Fibroblast of lung (primary cell): ENCODE data around the gene HEPACAM. TPM values are rescaled to one million over a fixed set of nuclear protein-coding genes. Genes with fewer than 3 reads are reported as not detected.

Source experiments
- DNase-seq, 2 donors: peaks; one replicate each; pipeline versions ENCODE4 v3.0.0 to v3.0.0-alpha.2; 2010; ENCODE audit warnings: low read depth in 2 of 2
- H2AFZ ChIP-seq: 2 replicates; pipeline ENCODE4 v1.5.1; 2012; ENCODE audit warnings: low read length, control low read depth, inconsistent platforms
- H3K27ac ChIP-seq: 2 replicates; pipeline ENCODE4 v1.5.1; 2011; ENCODE audit warnings: low read length, control low read depth; ENCODE audit not compliant: insufficient read depth
- H3K27me3 ChIP-seq: 2 replicates; pipeline ENCODE4 v1.5.1; 2011; ENCODE audit warnings: mild to moderate bottlenecking, low read length; ENCODE audit not compliant: control insufficient read depth, insufficient read depth
- H3K36me3 ChIP-seq: 2 replicates; pipeline ENCODE4 v1.5.1; 2011; ENCODE audit warnings: low read length; ENCODE audit not compliant: control insufficient read depth, insufficient read depth
- H3K4me1 ChIP-seq: 2 replicates; pipeline ENCODE4 v1.5.1; 2011; ENCODE audit warnings: low read length; ENCODE audit not compliant: control insufficient read depth, insufficient read depth; ENCODE audit errors: extremely low read depth
- H3K4me2 ChIP-seq: 2 replicates; pipeline ENCODE4 v1.5.1; 2011; ENCODE audit warnings: low read length, control low read depth; ENCODE audit not compliant: insufficient read depth; ENCODE audit errors: extremely low read depth
- H3K4me3 ChIP-seq, 4 experiments: fragments of 200-600 bp in 1 of 4; sonication (generic) in 1 of 4; replicated peaks in 1 of 4; 2 replicates each; pipeline ENCODE4 v1.5.1; 2011 to 2016; ENCODE audit warnings: low read length in 4 of 4, low read depth in 3 of 4, mild to moderate bottlenecking in 3 of 4, control low read depth in 2 of 4, inconsistent platforms in 1 of 4, mixed read lengths in 1 of 4; ENCODE audit not compliant: insufficient read depth in 1 of 4; ENCODE audit errors: control extremely low read depth in 1 of 4
- H3K79me2 ChIP-seq: 2 replicates; pipeline ENCODE4 v1.5.1; 2012; ENCODE audit warnings: mild to moderate bottlenecking, low read length, inconsistent platforms; ENCODE audit not compliant: control insufficient read depth, insufficient read depth
- H3K9ac ChIP-seq: 2 replicates; pipeline ENCODE4 v1.5.1; 2011; ENCODE audit warnings: mild to moderate bottlenecking, low read length, control low read depth; ENCODE audit not compliant: insufficient read depth
- H3K9me3 ChIP-seq: 2 replicates; pipeline ENCODE4 v1.5.1; 2012; ENCODE audit warnings: low read depth, low read length; ENCODE audit not compliant: control insufficient read depth, insufficient read depth
- H4K20me1 ChIP-seq: 2 replicates; pipeline ENCODE4 v1.5.1; 2011; ENCODE audit warnings: low read length; ENCODE audit not compliant: control insufficient read depth, insufficient read depth; ENCODE audit errors: extremely low read depth
- EZH2 ChIP-seq: IDR thresholded peaks from 2 replicates; pipeline ENCODE4 v1.5.1; 2012; ENCODE audit warnings: low read length, control low read depth, mild to moderate bottlenecking; ENCODE audit errors: missing control alignments
- polyA plus RNA-seq, 2 donors: library from polyadenylated mRNA; depleted of rRNA in 1 of 2; stranded (reverse) in 1 of 2; unstranded in 1 of 2; fragments of >200 nt; gene quantifications; 2 replicates each; pipeline ENCODE4 v1.2.1, GENCODE V29; 2011 to 2012; ENCODE audit warnings: missing spikeins in 1 of 2
- total RNA-seq: library from RNA; depleted of rRNA; stranded (reverse); fragments of >200 nt; gene quantifications from 2 replicates; pipeline ENCODE4 v1.2.1, GENCODE V29; 2014
- TF ChIP-seq, protein P1 (sequence below), 2 donors: IDR thresholded peaks in 1 of 2; conservative IDR thresholded peaks in 1 of 2; 1 replicate in 1 of 2; 2 replicates in 1 of 2; pipeline ENCODE4 v1.5.1; 2011 to 2012; ENCODE audit warnings: low read length in 2 of 2, control low read depth in 1 of 2, inconsistent platforms in 1 of 2, low read depth in 1 of 2, mild to moderate bottlenecking in 1 of 2

HEPACAM gene
- total and polyA plus RNA-seq, 2 donors (not counting 1 experiment from before 2014, with no cell fraction given), result under 0.01 to 0.11 TPM

DNA sequence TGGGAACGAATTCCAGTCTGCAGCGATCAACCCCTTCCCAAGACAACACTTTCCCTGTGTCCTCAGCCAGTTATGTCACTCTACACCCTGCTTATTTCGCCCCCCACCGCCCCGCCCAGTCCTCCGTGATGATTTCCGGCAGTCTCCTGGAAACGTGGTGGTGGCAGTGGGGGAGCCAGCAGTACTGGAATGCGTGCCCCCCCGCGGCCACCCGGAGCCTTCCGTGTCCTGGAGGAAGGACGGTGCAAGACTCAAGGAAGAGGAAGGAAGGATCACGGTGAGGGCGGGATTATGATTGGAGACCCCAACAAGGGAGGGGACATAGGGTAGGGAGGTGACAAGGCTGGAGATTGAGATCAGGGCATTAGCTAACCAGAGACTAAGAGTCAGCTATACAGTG lies 66.5 kb downstream of the HEPACAM start:
- Histone ChIP-seq H3K79me2 (no peaks in the 10 kb centered on the region), H3K36me3 (no peaks in the 10 kb centered on the region), H4K20me1 (no peaks in the 10 kb centered on the region), H3K9ac (no peak overlapping the region), H3K4me1 (peaks cover 2% of the 10 kb centered on the region), H2AFZ (no peak overlapping the region), H3K9me3 (no peaks in the 10 kb centered on the region), H3K27ac (no peak overlapping the region), H3K4me3 (no peak overlapping the region), H3K27me3 (peaks cover 76% of the 10 kb centered on the region), H3K4me2 (no peak overlapping the region)
- no peak for DNase-seq
- TF ChIP-seq EZH2, result no peak
- TF ChIP-seq, protein P1, sequence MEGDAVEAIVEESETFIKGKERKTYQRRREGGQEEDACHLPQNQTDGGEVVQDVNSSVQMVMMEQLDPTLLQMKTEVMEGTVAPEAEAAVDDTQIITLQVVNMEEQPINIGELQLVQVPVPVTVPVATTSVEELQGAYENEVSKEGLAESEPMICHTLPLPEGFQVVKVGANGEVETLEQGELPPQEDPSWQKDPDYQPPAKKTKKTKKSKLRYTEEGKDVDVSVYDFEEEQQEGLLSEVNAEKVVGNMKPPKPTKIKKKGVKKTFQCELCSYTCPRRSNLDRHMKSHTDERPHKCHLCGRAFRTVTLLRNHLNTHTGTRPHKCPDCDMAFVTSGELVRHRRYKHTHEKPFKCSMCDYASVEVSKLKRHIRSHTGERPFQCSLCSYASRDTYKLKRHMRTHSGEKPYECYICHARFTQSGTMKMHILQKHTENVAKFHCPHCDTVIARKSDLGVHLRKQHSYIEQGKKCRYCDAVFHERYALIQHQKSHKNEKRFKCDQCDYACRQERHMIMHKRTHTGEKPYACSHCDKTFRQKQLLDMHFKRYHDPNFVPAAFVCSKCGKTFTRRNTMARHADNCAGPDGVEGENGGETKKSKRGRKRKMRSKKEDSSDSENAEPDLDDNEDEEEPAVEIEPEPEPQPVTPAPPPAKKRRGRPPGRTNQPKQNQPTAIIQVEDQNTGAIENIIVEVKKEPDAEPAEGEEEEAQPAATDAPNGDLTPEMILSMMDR (conservative IDR thresholded peaks at IDR 0.05 in 1 of 2, IDR thresholded peaks at IDR 0.05 in 1 of 2; ENCODE audit: low read depth in 1 of 2, low read length in 2 of 2), result no peak

Other genes with a start within 250 kb of the HEPACAM start
- gene NRGN, start 196.1 kb downstream of the HEPACAM start, total RNA-seq, result 0.17 TPM in 1 of 2 replicates, not detected in the other
- gene NRGN, start 196.1 kb downstream of the HEPACAM start, polyA plus RNA-seq, result 4.9 and 10.8 TPM in 2 replicates
- gene VSIG2, start 183.8 kb downstream of the HEPACAM start, total RNA-seq, result not detected in 2 replicates
- 0.06 TPM in 1 of 2 replicates, not detected in the other for gene VSIG2, start 183.8 kb downstream of the HEPACAM start, polyA plus RNA-seq
- under 0.01 and 0.26 TPM in 2 replicates for gene ESAM, start 173.8 kb downstream of the HEPACAM start, total RNA-seq
- 0.10 and 2.7 TPM in 2 replicates for gene ESAM, start 173.8 kb downstream of the HEPACAM start, polyA plus RNA-seq
- 6.2 and 6.3 TPM in 2 replicates for gene MSANTD2, start 135.6 kb downstream of the HEPACAM start, total RNA-seq
- 5.6 and 6.6 TPM in 2 replicates for gene MSANTD2, start 135.6 kb downstream of the HEPACAM start, polyA plus RNA-seq
- 11.6 and 25.4 TPM in 2 replicates for gene ROBO3, start 70.6 kb downstream of the HEPACAM start, total RNA-seq
- 7.2 and 8.8 TPM in 2 replicates for gene ROBO3, start 70.6 kb downstream of the HEPACAM start, polyA plus RNA-seq
- gene ROBO4, start 38.2 kb downstream of the HEPACAM start, total RNA-seq, result 0.26 and 0.66 TPM in 2 replicates
- gene ROBO4, start 38.2 kb downstream of the HEPACAM start, polyA plus RNA-seq, result 0.45 and 0.63 TPM in 2 replicates
- not detected in 2 replicates for gene HEPN1, start 16.8 kb downstream of the HEPACAM start, total RNA-seq
- not detected in 2 replicates for gene HEPN1, start 16.8 kb downstream of the HEPACAM start, polyA plus RNA-seq
- 0.77 and 2.3 TPM in 2 replicates for gene CCDC15, start 18.2 kb upstream of the HEPACAM start, total RNA-seq
- 1.2 and 4.0 TPM in 2 replicates for gene CCDC15, start 18.2 kb upstream of the HEPACAM start, polyA plus RNA-seq
- gene SLC37A2, start 127.3 kb upstream of the HEPACAM start, total RNA-seq, result 0.26 and 0.83 TPM in 2 replicates
- 0.36 and 2.2 TPM in 2 replicates for gene SLC37A2, start 127.3 kb upstream of the HEPACAM start, polyA plus RNA-seq
- 28.0 and 31.9 TPM in 2 replicates for gene TMEM218, start 175.6 kb upstream of the HEPACAM start, total RNA-seq
- 33.9 and 34.8 TPM in 2 replicates for gene TMEM218, start 175.6 kb upstream of the HEPACAM start, polyA plus RNA-seq
- 0.33 and 1.0 TPM in 2 replicates for gene PKNOX2, start 228.7 kb upstream of the HEPACAM start, total RNA-seq
- 1.5 and 2.2 TPM in 2 replicates for gene PKNOX2, start 228.7 kb upstream of the HEPACAM start, polyA plus RNA-seq